ENCODE data around the gene EIF4G2. TPM values are rescaled to one million over a fixed set of nuclear protein-coding genes. Genes with fewer than 3 reads are reported as not detected.

Gene EIF4G2
- total RNA-seq, 5 donors from 2014 or later (not counting 1 experiment from before 2014, with no cell fraction given) = 575 to 1,022 (median 643) TPM

- ATAC-seq (replicated peaks in 1 of 4) = peak in 3 of 4 experiments; percentile 22 to 26 (median 23)
- H3K4me3 Mint-ChIP-seq = peak overlapping the region; percentile 95 to 96 (median 95)
- Histone ChIP-seq H3K36me3 (ENCODE audit: control insufficient read depth in 2 of 2, extremely low read depth in 1 of 2, insufficient read depth in 1 of 2, low read length in 1 of 2) (peaks cover 0 to 30% of the 10 kb centered on the region in 2 donors), H3K4me3 (ENCODE audit: control insufficient read depth in 1 of 2, extremely low read depth in 1 of 2, low read length in 1 of 2) (peak overlapping the region; percentile 98), H3K27me3 (replicated peaks in 1 of 2; ENCODE audit: control insufficient read depth in 2 of 2, extremely low read depth in 1 of 2, insufficient read depth in 2 of 2, low read length in 1 of 2) (no peaks in the 10 kb centered on the region), H3K4me1 (ENCODE audit: control insufficient read depth in 1 of 2, extremely low read depth in 1 of 2, insufficient read depth in 2 of 2, low read length in 2 of 2) (peaks cover 11 to 14% of the 10 kb centered on the region in 2 experiments), H3K27ac (ENCODE audit: low read length) (peak overlapping the region; percentile 76), H3K9me3 (no peaks in the 10 kb centered on the region)
- peaks cover 21 to 35% (median 26%) of the 10 kb centered on the region in 3 donors for H3K4me1 Mint-ChIP-seq
- H3K27me3 Mint-ChIP-seq = no peaks in the 10 kb centered on the region
- H3K27ac Mint-ChIP-seq = peak overlapping the region; percentile 89 to 94
- ChIA-PET POLR2A (interaction anchor here in 1 of 2 donors (0.7 to 2.3 kb wide), 2 partner anchors 58 to 106 kb away, joined by 7 to 16 read pairs; partner anchors contain the start of genes EIF4G2 and ZBED5), CTCF (interaction anchor here in 1 of 2 donors (0.5 to 1.8 kb wide), 6 partner anchors 15 to 1003 kb away, joined by 3 to 10 read pairs (median 3); partner anchors contain the start of genes EIF4G2, RNF141 and ZBED5)
- 0% methylated on average over 6 of the region's 14 CpGs for WGBS (ENCODE audit: insufficient coverage)
- H3K9me3 Mint-ChIP-seq = no peaks in the 10 kb centered on the region
- H3K36me3 Mint-ChIP-seq = peaks cover 16% of the 10 kb centered on the region
- peak in 1 of 35 experiments; percentile 5 for DNase-seq
Measured at GRCh38 chr11:10751581-10751940, 57.2 kb downstream of the EIF4G2 start.

DNA sequence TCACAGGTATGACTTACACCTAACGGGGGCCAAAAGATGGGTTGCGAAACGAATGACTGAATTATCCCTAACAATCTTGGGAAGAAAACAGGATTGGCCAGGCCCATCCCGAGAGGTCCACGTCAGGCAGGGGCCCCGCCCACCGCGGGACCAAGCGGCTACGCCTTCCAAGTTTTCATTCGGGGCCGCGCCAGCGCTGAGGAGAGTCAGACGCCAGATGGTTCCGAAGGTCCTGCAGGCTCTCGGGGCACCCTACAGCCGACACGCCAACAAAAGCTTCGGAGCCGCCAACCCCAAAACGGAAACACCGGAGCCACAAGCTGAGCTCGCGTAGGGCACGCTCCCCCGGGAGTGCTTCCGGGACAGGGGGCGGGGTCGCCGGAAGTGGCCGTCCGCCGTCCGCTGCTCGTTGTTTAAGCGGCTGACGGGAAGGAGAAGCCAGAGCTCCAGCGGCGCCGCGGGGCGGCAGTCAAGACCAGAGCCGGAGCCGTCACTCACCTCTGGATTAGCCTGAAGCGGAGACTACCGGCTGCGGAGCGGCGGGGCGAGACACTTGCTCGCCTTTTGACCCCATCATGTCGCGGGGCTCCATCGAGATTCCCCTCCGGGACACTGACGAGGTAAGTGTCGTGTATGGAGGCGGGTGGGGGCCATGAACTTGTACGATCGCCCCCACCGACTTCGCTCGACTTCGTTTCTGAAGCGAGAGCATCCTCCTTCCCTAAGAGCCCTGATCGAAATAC is 57.7 kb downstream of the EIF4G2 start, which contains the start of gene CTR9:
Gene CTR9, plus strand, starts transcription at position 409 of the 743 bp plus-strand sequence. Its CDS starts 167 bp downstream, at position 576.
- peaks cover 0 to 26% of the 10 kb centered on the region in 2 donors for H3K36me3 ChIP-seq (ENCODE audit: control insufficient read depth in 2 of 2, extremely low read depth in 1 of 2, insufficient read depth in 1 of 2, low read length in 1 of 2)
- no peaks in the 10 kb centered on the region for H3K27me3 ChIP-seq (replicated peaks in 1 of 2; ENCODE audit: control insufficient read depth in 2 of 2, extremely low read depth in 1 of 2, insufficient read depth in 2 of 2, low read length in 1 of 2)
- H3K36me3 Mint-ChIP-seq = peaks cover 15% of the 10 kb centered on the region
- H3K4me1 ChIP-seq (ENCODE audit: control insufficient read depth in 1 of 2, extremely low read depth in 1 of 2, insufficient read depth in 2 of 2, low read length in 2 of 2) = peaks cover 11 to 14% of the 10 kb centered on the region in 2 experiments
- H3K27ac ChIP-seq (ENCODE audit: low read length) = peak within 1 kb of the TSS; percentile 76
- peak within 1 kb of the TSS; percentile 98 for H3K4me3 ChIP-seq (ENCODE audit: control insufficient read depth in 1 of 2, extremely low read depth in 1 of 2, low read length in 1 of 2)
- no peaks in the 10 kb centered on the region for H3K27me3 Mint-ChIP-seq
- H3K27ac Mint-ChIP-seq = peak within 1 kb of the TSS; percentile 89 to 94
- ChIA-PET CTCF (interaction anchor here in 1 of 2 donors (0.5 to 1.8 kb wide), 7 partner anchors 14 to 1002 kb away, joined by 3 to 10 read pairs (median 3); partner anchors contain the start of genes EIF4G2, RNF141 and ZBED5), POLR2A (interaction anchor here (0.6 to 2.3 kb wide), 4 partner anchors 58 to 512 kb away, joined by 3 to 16 read pairs (median 6); partner anchors contain the start of genes EIF4G2 (in 2 of the 2) and ZBED5 (in 1 of the 2))
- under 1% methylated on average over 56 of the region's 67 CpGs for WGBS (ENCODE audit: insufficient coverage)
- ATAC-seq (replicated peaks in 1 of 4) = peak; percentile 90 to 96 (median 95)
- DNase-seq = peak; percentile 82 to 94 (median 87)
- no peaks in the 10 kb centered on the region for H3K9me3 Mint-ChIP-seq
- H3K9me3 ChIP-seq = no peaks in the 10 kb centered on the region
- peak within 1 kb of the TSS; percentile 95 to 96 (median 95) for H3K4me3 Mint-ChIP-seq
- peaks cover 21 to 35% (median 26%) of the 10 kb centered on the region in 3 donors for H3K4me1 Mint-ChIP-seq

- no CpG with 5 or more reads among the region's 2 CpGs for WGBS (ENCODE audit: insufficient coverage)
- DNase-seq (no peak), ATAC-seq (replicated peaks in 1 of 4) (no peak)
- H3K4me3 ChIP-seq (ENCODE audit: control insufficient read depth in 1 of 2, extremely low read depth in 1 of 2, low read length in 1 of 2) = no peak overlapping the region
- no peak overlapping the region for H3K27ac ChIP-seq (ENCODE audit: low read length)
- Mint-ChIP-seq H3K27me3 (no peaks in the 10 kb centered on the region), H3K27ac (no peak overlapping the region), H3K9me3 (no peaks in the 10 kb centered on the region), H3K4me1 (peaks cover 23 to 35% (median 29%) of the 10 kb centered on the region in 3 donors), H3K4me3 (peak overlapping the region; percentile 1 to 13 (median 11)), H3K36me3 (peaks cover 4% of the 10 kb centered on the region)
- H3K4me1 ChIP-seq (ENCODE audit: control insufficient read depth in 1 of 2, extremely low read depth in 1 of 2, insufficient read depth in 2 of 2, low read length in 2 of 2) = peaks cover 11 to 16% of the 10 kb centered on the region in 2 experiments
- no peaks in the 10 kb centered on the region for H3K9me3 ChIP-seq
- H3K36me3 ChIP-seq (ENCODE audit: control insufficient read depth in 2 of 2, extremely low read depth in 1 of 2, insufficient read depth in 1 of 2, low read length in 1 of 2) = peaks cover 0 to 12% of the 10 kb centered on the region in 2 donors
- ChIA-PET CTCF (no interaction called here), POLR2A (no interaction called here)
- no peaks in the 10 kb centered on the region for H3K27me3 ChIP-seq (replicated peaks in 1 of 2; ENCODE audit: control insufficient read depth in 2 of 2, extremely low read depth in 1 of 2, insufficient read depth in 2 of 2, low read length in 1 of 2)
Measured at GRCh38 chr11:10749476-10749875, 59.2 kb downstream of the EIF4G2 start.

- peaks cover 18 to 26% of the 10 kb centered on the region in 2 experiments for H3K4me1 ChIP-seq (ENCODE audit: control insufficient read depth in 1 of 2, extremely low read depth in 1 of 2, insufficient read depth in 2 of 2, low read length in 2 of 2)
- DNase-seq (no peak), ATAC-seq (replicated peaks in 1 of 4) (no peak)
- H3K27me3 Mint-ChIP-seq = no peaks in the 10 kb centered on the region
- peak overlapping the region in 1 of 2 donors; percentile 30 for H3K27ac Mint-ChIP-seq
- no peaks in the 10 kb centered on the region for H3K36me3 ChIP-seq (ENCODE audit: control insufficient read depth in 2 of 2, extremely low read depth in 1 of 2, insufficient read depth in 1 of 2, low read length in 1 of 2)
- no peaks in the 10 kb centered on the region for H3K9me3 ChIP-seq
- peaks cover 27 to 43% (median 34%) of the 10 kb centered on the region in 3 donors for H3K4me1 Mint-ChIP-seq
- no peak overlapping the region for H3K27ac ChIP-seq (ENCODE audit: low read length)
- no peak overlapping the region for H3K4me3 ChIP-seq (ENCODE audit: control insufficient read depth in 1 of 2, extremely low read depth in 1 of 2, low read length in 1 of 2)
- H3K9me3 Mint-ChIP-seq = no peaks in the 10 kb centered on the region
- POLR2A ChIA-PET = no interaction called here
- CTCF ChIA-PET = interaction anchor here in 1 of 2 donors (1.2 kb wide), 1 partner anchor 10 kb away, joined by 3 read pairs; no protein-coding TSS in a partner anchor
- no peak overlapping the region for H3K4me3 Mint-ChIP-seq
- peaks cover 4% of the 10 kb centered on the region for H3K36me3 Mint-ChIP-seq
- no peaks in the 10 kb centered on the region for H3K27me3 ChIP-seq (replicated peaks in 1 of 2; ENCODE audit: control insufficient read depth in 2 of 2, extremely low read depth in 1 of 2, insufficient read depth in 2 of 2, low read length in 1 of 2)
Measured at GRCh38 chr11:10747733-10748132, 61.0 kb downstream of the EIF4G2 start.

Other genes starting within 250 kb of the EIF4G2 start
- under 1 TPM in 3 of 5 donors, not detected in 2; 0.33 to 0.61 (median 0.38) TPM for gene LYVE1, start 240.3 kb downstream of the EIF4G2 start, total RNA-seq
- under 1 TPM in 2 of 5 donors, not detected in 3; 0.06 to 0.20 TPM for gene IRAG1, start 115.2 kb downstream of the EIF4G2 start, total RNA-seq
- gene CTR9, start 57.7 kb downstream of the EIF4G2 start, total RNA-seq = 10 to 100 TPM; 26.4 to 45.6 (median 42.2) TPM
- 100 to 1,000 TPM in 3 of 5 donors, 10 to 100 TPM in 2; 70.1 to 112 (median 106) TPM for gene ZBED5, start 49.1 kb upstream of the EIF4G2 start, total RNA-seq

Data from T-cell (primary cell).